ENCODE results near the gene PTTG1IP2. TPM values are rescaled to one million over a fixed set of nuclear protein-coding genes. Genes with fewer than 3 reads are reported as not detected.

The PTTG1IP2 gene
- total RNA-seq = not detected in 2 replicates

GRCh38 chr7:90469554-90469953, at the start of gene PTTG1IP2:
PTTG1IP2 (plus strand) TSS chr7:90469639; CDS start chr7:90469787, 148 bp downstream.

Other genes with a start within 250 kb of the PTTG1IP2 start
- gene CFAP69, start 224.5 kb upstream of the PTTG1IP2 start, total RNA-seq = 3.6 and 5.3 TPM in 2 replicates
- gene FAM237B, start 148.3 kb upstream of the PTTG1IP2 start, total RNA-seq = not detected in 2 replicates
- gene GTPBP10, start 122.9 kb upstream of the PTTG1IP2 start, total RNA-seq = 15.9 and 17.7 TPM in 2 replicates
- 61.5 and 79.7 TPM in 2 replicates for gene CLDN12, start 66.2 kb upstream of the PTTG1IP2 start, total RNA-seq
- gene CDK14, start 126.7 kb downstream of the PTTG1IP2 start, total RNA-seq = 16.2 and 33.9 TPM in 2 replicates